IPS-18a (cell line): ENCODE measurements around the gene KCTD21.
A peak's percentile ranks its signal among the peaks of the same experiment; 100 is the strongest.
"Not testable (repeated sequence)": the region's sequence is repeated elsewhere in the genome, so short reads cannot be mapped to it uniquely, and the experiment has no call there.

Source experiments
- H3K27ac ChIP-seq: one replicate; pipeline ENCODE4 v1.5.1; 2013; ENCODE audit warnings: low read length
- H3K27me3 ChIP-seq: one replicate; pipeline ENCODE4 v1.6.1; 2013; ENCODE audit warnings: mild to moderate bottlenecking, low read length; ENCODE audit not compliant: control insufficient read depth, insufficient read depth
- H3K36me3 ChIP-seq: one replicate; pipeline ENCODE4 v1.6.1; 2013; ENCODE audit warnings: low read depth, low read length; ENCODE audit not compliant: control insufficient read depth
- H3K4me1 ChIP-seq: one replicate; pipeline ENCODE4 v1.6.1; 2013; ENCODE audit warnings: low read depth, low read length; ENCODE audit not compliant: control insufficient read depth
- H3K4me3 ChIP-seq: one replicate; pipeline ENCODE4 v1.5.1; 2013; ENCODE audit warnings: low read length
- H3K9ac ChIP-seq: one replicate; pipeline ENCODE4 v1.6.1; 2013; ENCODE audit warnings: mild to moderate bottlenecking, low read length, moderate library complexity
- H3K9me3 ChIP-seq: one replicate; pipeline ENCODE4 v1.6.1; 2013; ENCODE audit warnings: low read depth, low read length; ENCODE audit not compliant: control insufficient read depth

Gene KCTD21

DNA sequence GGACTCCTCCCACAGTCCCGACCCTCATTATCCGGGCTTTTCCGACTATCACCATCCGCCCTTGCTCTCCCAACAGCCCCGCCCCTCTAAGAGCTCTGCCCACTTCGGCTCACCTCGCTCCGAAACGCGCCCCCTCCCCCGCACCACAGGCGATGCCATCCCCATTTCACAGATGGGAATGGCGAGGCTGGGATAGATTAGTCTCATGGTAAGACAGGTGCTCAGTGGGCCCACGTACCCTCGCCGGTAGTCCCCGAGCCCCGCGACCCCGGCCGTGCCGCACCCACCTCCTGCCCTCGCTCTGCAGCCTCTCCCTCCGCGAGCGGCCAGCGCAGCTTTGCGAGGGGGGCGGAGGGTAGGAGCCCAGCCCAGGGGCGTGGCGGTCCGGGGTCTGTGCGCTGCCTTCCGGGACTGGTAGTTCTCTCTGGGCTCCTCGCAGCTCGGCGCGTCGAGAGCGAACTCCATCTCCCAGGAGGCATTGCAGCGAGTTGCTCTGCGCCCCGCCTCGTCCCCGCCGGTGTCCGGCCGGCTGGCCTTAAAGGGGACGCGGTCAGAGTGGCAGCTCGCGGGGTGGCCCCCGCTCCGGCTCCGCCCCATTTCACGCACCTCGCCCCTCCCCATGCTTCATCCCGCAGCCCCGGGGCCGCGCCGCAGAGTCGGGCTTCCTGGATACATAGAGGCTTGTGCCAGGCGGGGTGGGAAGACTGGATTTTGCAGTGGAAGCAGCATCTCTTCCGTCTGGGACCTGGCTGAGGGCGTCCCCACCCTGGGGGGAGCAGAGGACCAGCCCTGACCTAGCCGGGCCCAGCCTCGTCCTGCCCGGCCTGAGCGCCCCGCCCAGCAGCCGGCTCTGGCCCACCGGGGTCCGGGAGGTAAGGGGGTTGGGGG, at the start of gene KCTD21, which contains the start of gene USP35:
Gene KCTD21 (minus strand): TSS at position 341 of the 888 bp plus-strand sequence. CDS start 14,072 bp downstream, outside the sequence.
Gene USP35 (plus strand): TSS at position 634 of the 888 bp plus-strand sequence. CDS start 7,327 bp downstream, outside the sequence.
- Histone ChIP-seq H3K27me3 (no peaks in the 10 kb centered on the region), H3K9ac (peak within 1 kb of the TSS; percentile 38), H3K36me3 (no peaks in the 10 kb centered on the region), H3K4me1 (peaks cover 4% of the 10 kb centered on the region), H3K4me3 (peak within 1 kb of the TSS; percentile 90), H3K27ac (no peak within 1 kb of the TSS), H3K9me3 (no peaks in the 10 kb centered on the region)

GRCh38 chr11:78237293-78238046, 49.0 kb upstream of the KCTD21 start:
- no peak overlapping the region for H3K9ac ChIP-seq
- H3K27ac ChIP-seq, result no peak overlapping the region

DNA sequence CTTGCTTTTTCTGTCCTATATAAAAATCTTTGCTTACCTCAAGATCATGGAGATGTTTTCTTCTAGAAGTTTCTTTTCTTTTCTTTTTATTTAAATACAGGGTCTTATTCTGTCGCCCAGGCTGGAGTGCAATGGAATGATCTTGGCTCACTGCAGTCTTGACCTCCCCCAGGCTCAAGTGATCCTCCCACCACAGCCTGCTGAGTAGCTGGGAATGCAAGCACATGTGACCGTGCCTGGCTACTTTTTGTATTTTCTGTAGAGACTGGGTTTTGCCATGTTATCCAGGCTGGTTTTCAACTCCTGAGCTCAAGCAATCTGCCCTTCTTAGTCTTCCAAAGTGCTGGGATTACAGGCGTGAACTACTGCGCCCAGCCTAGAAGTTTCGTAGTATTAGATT, 45.6 kb upstream of the KCTD21 start:
- no peaks in the 10 kb centered on the region for H3K27me3 ChIP-seq
- no peak overlapping the region for H3K27ac ChIP-seq
- H3K36me3 ChIP-seq, result no peaks in the 10 kb centered on the region

More at GRCh38 chr11:78237293-78238046, 49.0 kb upstream of the KCTD21 start:
- no peak overlapping the region for H3K4me3 ChIP-seq
- no peaks in the 10 kb centered on the region for H3K36me3 ChIP-seq
- no peaks in the 10 kb centered on the region for H3K4me1 ChIP-seq
- no peaks in the 10 kb centered on the region for H3K9me3 ChIP-seq
- H3K27me3 ChIP-seq, result no peaks in the 10 kb centered on the region

GRCh38 chr11:78233046-78233445, 44.6 kb upstream of the KCTD21 start:
- H3K9ac ChIP-seq, H3K27ac ChIP-seq, H3K4me3 ChIP-seq, H3K27me3 ChIP-seq, H3K4me1 ChIP-seq, H3K9me3 ChIP-seq, H3K36me3 ChIP-seq: not testable (repeated sequence)

More for the DNA sequence above, 45.6 kb upstream of the KCTD21 start:
- H3K4me3 ChIP-seq, result no peak overlapping the region
- no peak overlapping the region for H3K9ac ChIP-seq
- no peaks in the 10 kb centered on the region for H3K9me3 ChIP-seq
- H3K4me1 ChIP-seq, result no peaks in the 10 kb centered on the region

- H3K9me3 ChIP-seq, result no peaks in the 10 kb centered on the region
- H3K27ac ChIP-seq, result no peak overlapping the region
- H3K27me3 ChIP-seq, result no peaks in the 10 kb centered on the region
- H3K36me3 ChIP-seq, result no peaks in the 10 kb centered on the region
- no peaks in the 10 kb centered on the region for H3K4me1 ChIP-seq
- no peak overlapping the region for H3K9ac ChIP-seq
- H3K4me3 ChIP-seq, result no peak overlapping the region
Observed at GRCh38 chr11:78231962-78232501, 43.6 kb upstream of the KCTD21 start.

DNA sequence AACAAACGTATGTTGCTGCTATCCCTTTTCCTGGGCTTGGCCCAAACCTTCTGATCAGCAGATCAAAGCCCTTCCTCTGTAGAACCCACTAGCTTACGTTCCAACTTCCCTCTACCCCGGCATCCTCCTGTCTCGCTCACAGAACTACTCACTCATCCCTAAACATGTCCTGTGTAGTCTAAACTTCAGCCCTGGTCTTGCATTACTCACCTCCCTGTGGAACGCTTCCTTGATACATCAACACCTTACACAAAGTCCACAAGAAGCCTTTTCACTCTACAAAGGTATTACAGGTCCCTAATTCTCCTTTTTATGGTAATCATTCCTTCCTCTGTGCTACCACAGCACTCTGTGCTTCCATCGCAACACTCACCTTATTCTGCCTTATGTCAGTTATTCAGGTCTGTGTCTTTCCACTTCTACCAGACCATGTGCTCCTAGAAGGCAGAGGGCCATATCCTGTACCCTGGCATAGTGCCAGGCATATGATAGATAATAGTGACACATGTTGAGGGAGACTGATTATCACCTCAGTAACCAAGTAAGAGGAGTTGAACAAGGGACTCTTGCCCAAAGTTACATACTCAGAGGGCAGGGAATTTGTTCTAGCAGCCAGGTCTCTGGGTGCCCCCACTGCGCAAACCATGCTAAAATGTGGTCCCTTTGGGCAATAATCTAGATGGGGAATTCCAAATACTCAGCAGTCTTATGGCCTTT, 41.9 kb upstream of the KCTD21 start:
- Histone ChIP-seq H3K36me3 (no peaks in the 10 kb centered on the region), H3K4me1 (no peaks in the 10 kb centered on the region), H3K9me3 (no peaks in the 10 kb centered on the region), H3K4me3 (no peak overlapping the region), H3K27me3 (no peaks in the 10 kb centered on the region), H3K9ac (no peak overlapping the region), H3K27ac (no peak overlapping the region)

GRCh38 chr11:78229106-78229505, 40.7 kb upstream of the KCTD21 start:
- Histone ChIP-seq H3K27ac (no peak overlapping the region), H3K9ac (no peak overlapping the region), H3K27me3 (no peaks in the 10 kb centered on the region), H3K4me1 (no peaks in the 10 kb centered on the region), H3K4me3 (no peak overlapping the region), H3K36me3 (no peaks in the 10 kb centered on the region), H3K9me3 (no peaks in the 10 kb centered on the region)

GRCh38 chr11:78228467-78228866, 40.0 kb upstream of the KCTD21 start:
- H3K27ac ChIP-seq, result no peak overlapping the region

DNA sequence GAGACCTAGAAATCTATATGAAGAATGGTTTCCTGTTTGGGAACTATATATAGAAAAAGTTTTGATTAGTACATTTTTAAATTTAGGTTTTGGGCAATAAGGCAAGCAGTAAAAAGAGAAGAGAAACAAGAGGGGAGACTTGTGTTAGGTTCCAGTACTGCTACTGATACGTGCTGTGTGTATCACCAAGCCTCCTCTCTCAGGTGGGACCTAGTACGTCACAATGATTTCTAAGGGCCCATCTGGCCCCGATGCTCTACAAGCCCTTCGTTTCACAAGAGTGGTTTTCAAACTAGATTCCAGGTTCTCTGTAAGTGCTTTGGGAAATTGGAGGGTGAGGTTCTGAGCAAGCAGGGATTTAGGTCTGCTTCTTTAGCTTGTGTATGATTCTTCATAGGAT, 39.5 kb upstream of the KCTD21 start:
- no peak overlapping the region for H3K27ac ChIP-seq

More at GRCh38 chr11:78228467-78228866, 40.0 kb upstream of the KCTD21 start:
- Histone ChIP-seq H3K4me3 (no peak overlapping the region), H3K4me1 (no peaks in the 10 kb centered on the region), H3K9ac (no peak overlapping the region), H3K9me3 (no peaks in the 10 kb centered on the region), H3K36me3 (no peaks in the 10 kb centered on the region), H3K27me3 (no peaks in the 10 kb centered on the region)

GRCh38 chr11:78226684-78227680, 38.6 kb upstream of the KCTD21 start:
- Histone ChIP-seq H3K9me3 (no peaks in the 10 kb centered on the region), H3K27ac (no peak overlapping the region), H3K4me3 (no peak overlapping the region), H3K4me1 (no peaks in the 10 kb centered on the region), H3K36me3 (no peaks in the 10 kb centered on the region), H3K9ac (no peak overlapping the region), H3K27me3 (no peaks in the 10 kb centered on the region)

More for the DNA sequence above, 39.5 kb upstream of the KCTD21 start:
- Histone ChIP-seq H3K36me3 (no peaks in the 10 kb centered on the region), H3K9ac (no peak overlapping the region), H3K4me3 (no peak overlapping the region), H3K9me3 (no peaks in the 10 kb centered on the region), H3K4me1 (no peaks in the 10 kb centered on the region), H3K27me3 (no peaks in the 10 kb centered on the region)
